Cardiac fibroblast (primary cell): Measurements from ENCODE around the gene SKI.

ENCODE experiments used
- DNase-seq, 2 donors: peaks; one replicate each; pipeline versions ENCODE4 v3.0.0 to v3.0.0-alpha.2; 2010; ENCODE audit warnings: low read depth in 2 of 2
- H3K4me3 ChIP-seq, 2 donors: replicated peaks in 1 of 2; 1 replicate in 1 of 2; 2 replicates in 1 of 2; pipeline ENCODE4 v1.5.1; 2011; ENCODE audit warnings: low read depth in 2 of 2, low read length in 2 of 2, mild to moderate bottlenecking in 2 of 2, moderate library complexity in 1 of 2
- CTCF ChIP-seq: IDR thresholded peaks from one replicate; pipeline ENCODE4 v1.5.1; 2011; ENCODE audit warnings: low read depth, mild to moderate bottlenecking, low read length, inconsistent platforms

SKI gene

GRCh38 chr1:2350501-2350900 lies 122.4 kb downstream of the SKI start:
- TF ChIP-seq CTCF, result no peak
- H3K4me3 ChIP-seq, result no peak overlapping the region
- DNase-seq, result no peak

GRCh38 chr1:2350911-2351655 lies 123.0 kb downstream of the SKI start:
- DNase-seq, result no peak
- H3K4me3 ChIP-seq, result no peak overlapping the region
- TF ChIP-seq CTCF, result no peak

GRCh38 chr1:2351723-2352122 lies 123.6 kb downstream of the SKI start:
- no peak for DNase-seq
- H3K4me3 ChIP-seq, result no peak overlapping the region
- no peak for TF ChIP-seq CTCF

GRCh38 chr1:2352341-2352896 lies 124.3 kb downstream of the SKI start:
- no peak for TF ChIP-seq CTCF
- no peak for DNase-seq
- no peak overlapping the region for H3K4me3 ChIP-seq

GRCh38 chr1:2352897-2353550 lies 124.9 kb downstream of the SKI start:
- H3K4me3 ChIP-seq, result no peak overlapping the region
- no peak for TF ChIP-seq CTCF
- DNase-seq, result no peak

- TF ChIP-seq CTCF, result no peak
- no peak overlapping the region for H3K4me3 ChIP-seq
- DNase-seq, result no peak
Measured at GRCh38 chr1:2353551-2354438, 125.7 kb downstream of the SKI start.
